Head of caudate nucleus (tissue), 42 donors: ENCODE data around the gene PILRA.
"Not testable (repeated sequence)": the region's sequence is repeated elsewhere in the genome, so short reads cannot be mapped to it uniquely, and the experiment has no call there.

Experiments
- DNase-seq, 42 donors: peaks; one replicate each; pipeline versions ENCODE4 v3.0.0 to v3.0.0-alpha.2; 2020 to 2021; ENCODE audit warnings: mixed read lengths in 7 of 42
- intact Hi-C: fragments of 100-400 bp; cut with DNase I; formaldehyde crosslinking; loops from one replicate; pipeline ENCODE4 v1.15.0; 2022

The PILRA gene

GRCh38 chr7:100373870-100374598 lies 747 bp downstream of the PILRA start:
- DNase-seq, intact Hi-C loops: not testable (repeated sequence)

DNA sequence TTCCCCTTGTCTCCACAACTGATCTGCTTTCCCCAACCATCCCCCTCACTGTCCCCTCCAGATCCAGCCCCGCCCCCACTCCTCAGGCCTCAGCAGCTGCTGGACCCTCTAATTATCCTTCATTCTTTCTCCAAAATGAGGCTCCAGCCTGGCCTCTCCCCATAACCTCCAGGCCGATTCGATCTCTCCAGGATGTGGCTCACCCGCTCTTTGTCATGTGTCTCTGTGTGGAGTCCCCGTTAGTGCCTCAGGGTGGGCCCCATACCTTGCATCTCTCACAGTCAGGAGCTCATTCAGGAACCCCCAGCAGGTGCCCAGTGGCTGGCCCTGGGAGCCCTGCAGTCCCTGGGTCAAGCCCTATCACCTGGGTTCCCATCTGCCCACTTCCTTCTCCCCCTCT lies 1.3 kb downstream of the PILRA start:
- intact Hi-C loops, result no loop called here
- no peak for DNase-seq

DNA sequence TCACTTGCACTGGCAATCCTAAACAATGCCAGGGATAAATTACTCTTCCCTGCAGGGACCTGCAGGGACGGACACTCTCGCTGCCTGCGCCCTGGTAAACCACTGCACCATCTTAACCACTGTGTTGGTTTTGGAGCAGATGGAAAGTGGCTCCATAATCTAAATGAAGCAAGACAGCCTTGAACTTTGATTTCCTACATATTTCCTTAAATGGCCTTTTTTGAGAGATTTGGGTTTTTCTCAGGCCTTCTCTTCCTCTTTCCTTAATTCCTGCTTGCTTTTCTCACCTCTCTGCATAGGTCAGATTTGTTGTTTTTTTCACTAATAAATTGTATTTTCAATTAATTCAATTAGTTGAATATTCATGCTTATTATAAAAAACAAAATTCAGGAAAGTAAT lies 2.8 kb downstream of the PILRA start:
- intact Hi-C loops, result no loop called here
- no peak for DNase-seq

GRCh38 chr7:100378114-100378755 lies 4.9 kb downstream of the PILRA start:
- intact Hi-C loops, result no loop called here
- DNase-seq, result no peak

GRCh38 chr7:100380196-100380595 lies 6.9 kb downstream of the PILRA start:
- DNase-seq, result no peak
- intact Hi-C loops, result no loop called here

DNA sequence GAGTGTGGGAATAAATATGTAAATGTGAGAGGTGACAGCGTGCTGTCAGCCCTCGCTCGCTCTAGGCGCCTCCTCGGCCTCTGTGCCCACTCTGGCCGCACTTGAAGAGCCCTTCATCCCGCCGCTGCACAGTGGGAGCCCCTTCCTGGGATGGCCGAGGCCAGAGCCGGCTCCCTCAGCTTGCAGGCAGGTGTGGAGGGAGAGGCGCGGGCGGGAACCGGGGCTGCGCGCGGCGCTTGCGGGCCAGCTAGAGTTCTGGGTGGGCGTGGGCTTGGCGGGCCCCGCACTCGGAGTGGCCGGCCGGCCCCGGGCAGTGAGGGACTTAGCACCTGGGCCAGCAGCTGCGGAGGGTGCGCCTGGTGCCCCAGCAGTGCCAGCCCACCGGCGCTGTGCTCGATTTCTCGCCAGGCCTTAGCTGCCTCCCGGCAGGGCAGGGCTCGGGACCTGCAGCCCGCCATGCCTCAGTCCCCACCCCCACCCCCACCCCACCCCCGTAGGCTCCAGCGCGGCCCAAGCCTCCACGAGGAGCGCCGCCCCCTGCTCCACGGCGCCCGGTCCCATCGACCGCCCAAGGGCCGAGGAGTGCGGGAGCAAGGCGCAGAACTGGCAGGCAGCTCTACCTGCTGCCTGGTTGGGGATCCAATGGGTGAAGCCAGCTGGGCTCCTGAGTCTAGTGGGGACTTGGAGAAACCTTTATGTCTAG lies 8.4 kb downstream of the PILRA start:
- not testable (repeated sequence) for DNase-seq

GRCh38 chr7:100382234-100382853 lies 9.1 kb downstream of the PILRA start:
- DNase-seq, result peak in 1 of 42 donors; percentile 20
- intact Hi-C loops, result not testable (repeated sequence)

More for the DNA sequence above, 8.4 kb downstream of the PILRA start:
- intact Hi-C loops, result not testable (repeated sequence)

- intact Hi-C loops, result no loop called here
- no peak for DNase-seq
Observed at GRCh38 chr7:100384628-100385294, 11.5 kb downstream of the PILRA start.

- intact Hi-C loops, result no loop called here
- DNase-seq, result no peak
Observed at GRCh38 chr7:100386940-100387339, 13.7 kb downstream of the PILRA start.

GRCh38 chr7:100387695-100388094 lies 14.4 kb downstream of the PILRA start:
- intact Hi-C loops, result no loop called here
- no peak for DNase-seq

DNA sequence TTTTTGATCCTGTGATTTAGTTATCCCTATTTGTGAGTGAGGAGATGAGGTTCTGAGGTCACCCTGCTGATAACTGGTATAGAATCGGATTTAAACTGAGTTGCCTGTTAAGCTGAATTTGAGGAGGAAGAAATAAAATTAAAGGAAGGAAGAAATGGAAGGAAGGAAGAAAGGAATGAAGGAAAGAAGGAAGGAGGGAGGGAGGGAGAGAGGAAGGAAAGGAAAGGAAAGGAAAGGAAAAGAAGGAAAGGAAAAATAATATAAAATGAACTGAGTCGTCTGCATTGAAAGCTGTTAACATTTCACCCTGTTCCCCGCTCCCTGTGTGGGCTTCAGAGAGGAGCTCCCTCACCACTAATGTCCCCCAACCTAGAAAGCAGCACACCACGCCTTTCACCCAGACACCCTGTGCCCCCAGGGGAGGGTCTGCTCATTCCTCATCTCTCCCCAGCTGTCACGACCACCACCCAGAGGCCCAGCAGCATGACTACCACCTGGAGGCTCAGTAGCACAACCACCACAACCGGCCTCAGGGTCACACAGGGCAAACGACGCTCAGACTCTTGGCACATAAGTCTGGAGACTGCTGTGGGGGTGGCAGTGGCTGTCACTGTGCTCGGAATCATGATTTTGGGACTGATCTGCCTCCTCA lies 16.3 kb downstream of the PILRA start:
- no peak for DNase-seq
- intact Hi-C loops, result no loop called here

- no peak for DNase-seq
- intact Hi-C loops, result no loop called here
Observed at GRCh38 chr7:100390286-100391009, 17.2 kb downstream of the PILRA start.

GRCh38 chr7:100393233-100393905 lies 20.1 kb downstream of the PILRA start:
- intact Hi-C loops, result no loop called here
- no peak for DNase-seq

- intact Hi-C loops, result no loop called here
- DNase-seq, result no peak
Observed at GRCh38 chr7:100394077-100394476, 20.8 kb downstream of the PILRA start.

DNA sequence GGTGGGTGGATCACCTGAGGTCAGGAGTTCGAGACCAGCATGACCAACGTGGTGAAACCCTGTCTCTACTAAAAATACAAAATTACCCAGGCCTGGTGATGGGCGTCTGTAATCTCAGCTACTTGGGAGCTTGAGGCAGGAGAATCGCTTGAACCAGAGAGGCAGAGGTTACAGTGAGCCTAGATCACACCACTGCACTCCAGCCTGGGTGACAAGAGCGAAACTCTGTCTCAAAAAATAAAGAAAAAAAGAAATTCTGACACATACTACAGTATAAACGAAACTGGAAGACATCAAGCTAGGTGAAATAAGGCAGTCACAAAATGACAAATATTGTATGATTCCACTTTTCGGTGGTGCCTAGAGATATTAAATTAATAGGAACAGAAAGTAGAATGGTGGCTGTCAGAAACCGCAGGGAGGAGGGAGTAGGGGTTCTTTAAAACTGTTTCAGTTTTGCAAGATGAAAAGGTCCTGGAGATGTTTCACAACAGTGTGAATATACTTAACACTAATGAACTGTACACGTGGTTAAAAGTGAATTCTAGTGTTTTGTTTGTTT lies 23.2 kb downstream of the PILRA start:
- no peak for DNase-seq
- intact Hi-C loops, result no loop called here

- intact Hi-C loops, result no loop called here
- no peak for DNase-seq
Observed at GRCh38 chr7:100397315-100398081, 24.2 kb downstream of the PILRA start.

DNA sequence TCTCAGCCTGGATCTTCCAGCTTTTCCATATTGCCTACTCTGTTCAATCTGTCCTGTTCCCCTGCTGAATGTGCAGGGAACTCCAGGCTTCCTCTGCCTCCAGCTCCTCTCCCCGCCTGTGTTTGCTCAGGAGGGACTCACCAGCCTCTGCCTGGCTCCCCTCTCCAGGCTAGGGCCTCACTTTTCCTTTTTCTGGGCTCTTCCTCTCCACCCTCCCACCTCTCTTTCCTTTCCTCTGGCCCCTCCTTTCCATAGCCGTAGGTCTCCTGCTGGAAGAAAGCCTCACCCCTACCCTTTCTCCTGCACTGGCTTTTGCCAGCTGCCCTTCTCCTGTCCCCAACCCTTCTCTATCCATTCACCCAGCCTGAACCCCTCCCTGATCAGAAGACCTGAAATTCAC lies 25.0 kb downstream of the PILRA start:
- DNase-seq, result no peak
- intact Hi-C loops, result no loop called here
